Muscle layer of duodenum (tissue), 2 donors: ENCODE measurements around the gene MCOLN1.
"Not testable (repeated sequence)": the region's sequence is repeated elsewhere in the genome, so short reads cannot be mapped to it uniquely, and the experiment has no call there.

Experiments
- H3K27ac ChIP-seq: one replicate; pipeline ENCODE4 v1.7.0; 2013; ENCODE audit warnings: mild to moderate bottlenecking, low read length
- H3K27me3 ChIP-seq: one replicate; pipeline ENCODE4 v1.7.0; 2013; ENCODE audit warnings: low read depth, mild to moderate bottlenecking, control low read depth, low read length
- H3K36me3 ChIP-seq, 2 donors: one replicate each; pipeline ENCODE4 v1.7.0; 2013; ENCODE audit warnings: low read length in 2 of 2, control low read depth in 1 of 2, mild to moderate bottlenecking in 1 of 2; ENCODE audit not compliant: insufficient read depth in 2 of 2, control insufficient read depth in 1 of 2
- H3K4me1 ChIP-seq, 2 donors: one replicate each; pipeline ENCODE4 v1.7.0; 2013; ENCODE audit warnings: low read length in 2 of 2, mild to moderate bottlenecking in 2 of 2, control low read depth in 1 of 2, moderate library complexity in 1 of 2; ENCODE audit not compliant: insufficient read depth in 2 of 2, control insufficient read depth in 1 of 2
- H3K4me3 ChIP-seq, 2 donors: one replicate each; pipeline ENCODE4 v1.7.0; 2013; ENCODE audit warnings: low read length in 2 of 2, low read depth in 1 of 2, mild to moderate bottlenecking in 1 of 2
- H3K9me3 ChIP-seq, 2 donors: one replicate each; pipeline ENCODE4 v1.7.0; 2013; ENCODE audit warnings: low read length in 2 of 2, control low read depth in 1 of 2, mild to moderate bottlenecking in 1 of 2; ENCODE audit not compliant: control insufficient read depth in 1 of 2
- donor health status: healthy.

Gene MCOLN1

GRCh38 chr19:7538990-7539389 is 16.6 kb downstream of the MCOLN1 start:
- not testable (repeated sequence) for H3K4me1 ChIP-seq, H3K27me3 ChIP-seq, H3K27ac ChIP-seq, H3K4me3 ChIP-seq, H3K9me3 ChIP-seq
- H3K36me3 ChIP-seq: peaks cover 20 to 48% of the 10 kb centered on the region in 2 donors

- Histone ChIP-seq H3K27me3 (no peaks in the 10 kb centered on the region), H3K27ac (no peak overlapping the region), H3K4me3 (no peak overlapping the region), H3K4me1 (peaks cover 4 to 9% of the 10 kb centered on the region in 2 donors), H3K9me3 (no peaks in the 10 kb centered on the region), H3K36me3 (peaks cover 20 to 55% of the 10 kb centered on the region in 2 donors)
Measured at GRCh38 chr19:7539827-7540425, 17.5 kb downstream of the MCOLN1 start.

DNA sequence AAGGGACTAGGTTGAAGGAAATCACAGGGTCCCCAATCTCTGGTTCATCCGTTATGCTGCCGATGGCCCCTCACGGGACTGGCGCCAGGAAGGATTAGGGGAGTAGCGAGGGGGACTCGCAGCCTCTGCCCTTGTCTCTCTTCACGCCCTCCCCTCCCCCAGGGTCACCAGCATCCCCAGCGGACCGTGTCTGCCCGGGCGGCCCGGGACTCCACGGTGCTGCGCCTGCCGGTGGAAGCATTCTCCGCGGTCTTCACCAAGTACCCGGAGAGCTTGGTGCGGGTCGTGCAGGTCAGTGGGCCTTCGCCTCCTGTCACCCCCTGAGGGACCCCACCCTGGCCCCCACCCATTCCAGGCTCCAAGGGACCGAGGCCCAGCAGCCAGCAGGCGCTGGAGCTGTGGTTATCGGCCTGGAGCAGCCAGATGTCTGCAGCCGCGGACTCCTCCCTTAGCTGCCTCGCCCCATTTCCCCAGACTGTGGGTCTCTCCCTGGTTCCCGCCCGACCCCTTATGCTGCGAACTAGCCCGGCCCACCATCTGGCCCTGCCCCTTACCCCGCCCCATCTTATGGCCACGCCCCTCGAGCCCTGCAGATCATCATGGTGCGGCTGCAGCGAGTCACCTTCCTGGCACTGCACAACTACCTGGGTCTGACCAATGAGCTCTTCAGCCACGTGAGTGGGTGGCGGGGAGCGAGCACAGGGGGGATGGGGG is 18.5 kb downstream of the MCOLN1 start:
- Histone ChIP-seq H3K27ac (no peak overlapping the region), H3K9me3 (no peaks in the 10 kb centered on the region), H3K4me3 (no peak overlapping the region), H3K36me3 (peaks cover 20 to 58% of the 10 kb centered on the region in 2 donors), H3K27me3 (no peaks in the 10 kb centered on the region), H3K4me1 (peaks cover 4 to 8% of the 10 kb centered on the region in 2 donors)

- Histone ChIP-seq H3K9me3 (no peaks in the 10 kb centered on the region), H3K4me1 (peaks cover 0 to 3% of the 10 kb centered on the region in 2 donors), H3K27me3 (no peaks in the 10 kb centered on the region), H3K27ac (no peak overlapping the region), H3K4me3 (no peak overlapping the region), H3K36me3 (peaks cover 20 to 58% of the 10 kb centered on the region in 2 donors)
Measured at GRCh38 chr19:7541475-7541824, 19.0 kb downstream of the MCOLN1 start.

DNA sequence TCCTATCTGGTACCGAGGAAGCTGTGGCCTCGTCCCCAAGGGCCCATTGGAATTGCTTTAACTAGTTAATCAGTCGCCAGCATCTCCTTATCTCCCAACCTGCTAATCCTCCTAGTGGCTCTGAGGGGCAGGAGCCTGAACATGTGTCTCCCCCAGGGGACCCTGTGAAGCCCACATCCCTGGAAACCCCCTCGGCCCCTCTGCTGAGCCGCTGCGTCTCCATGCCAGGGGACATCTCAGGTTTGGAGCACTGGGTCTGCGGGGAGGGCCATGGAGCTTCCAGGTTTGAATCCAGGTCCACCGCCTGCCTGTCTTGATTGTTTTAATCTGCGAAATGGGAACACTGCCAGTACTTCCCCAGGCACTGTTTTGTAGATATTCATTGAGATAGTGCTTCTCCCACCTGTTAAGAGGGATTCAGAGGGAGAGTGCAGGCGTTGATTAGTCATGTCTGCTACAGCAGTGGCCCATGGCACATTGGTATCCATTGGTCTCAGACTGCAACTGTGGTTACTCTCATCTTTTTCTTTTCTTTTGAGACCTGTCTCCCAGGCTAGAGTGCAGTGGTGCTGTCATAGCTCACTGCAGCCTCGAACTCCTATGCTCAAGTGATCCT is 19.5 kb downstream of the MCOLN1 start:
- no peak overlapping the region for H3K4me3 ChIP-seq
- H3K27me3 ChIP-seq: no peaks in the 10 kb centered on the region
- no peak overlapping the region for H3K27ac ChIP-seq
- H3K4me1 ChIP-seq: no peaks in the 10 kb centered on the region
- peaks cover 20 to 58% of the 10 kb centered on the region in 2 donors for H3K36me3 ChIP-seq
- H3K9me3 ChIP-seq: no peaks in the 10 kb centered on the region

- peaks cover 20 to 58% of the 10 kb centered on the region in 2 donors for H3K36me3 ChIP-seq
Measured at GRCh38 chr19:7542556-7543348, 20.3 kb downstream of the MCOLN1 start.

GRCh38 chr19:7544626-7545025 is 22.2 kb downstream of the MCOLN1 start:
- Histone ChIP-seq H3K4me3 (no peak overlapping the region), H3K27me3 (no peaks in the 10 kb centered on the region), H3K27ac (no peak overlapping the region), H3K36me3 (peaks cover 20 to 52% of the 10 kb centered on the region in 2 donors), H3K9me3 (no peaks in the 10 kb centered on the region), H3K4me1 (no peaks in the 10 kb centered on the region)

More at GRCh38 chr19:7542556-7543348, 20.3 kb downstream of the MCOLN1 start:
- Histone ChIP-seq H3K4me3 (no peak overlapping the region), H3K9me3 (no peaks in the 10 kb centered on the region), H3K4me1 (no peaks in the 10 kb centered on the region), H3K27me3 (no peaks in the 10 kb centered on the region), H3K27ac (peak overlapping the region; percentile 5)

GRCh38 chr19:7545300-7545699 is 22.9 kb downstream of the MCOLN1 start:
- H3K27ac ChIP-seq: no peak overlapping the region
- H3K36me3 ChIP-seq: peaks cover 16 to 53% of the 10 kb centered on the region in 2 donors

DNA sequence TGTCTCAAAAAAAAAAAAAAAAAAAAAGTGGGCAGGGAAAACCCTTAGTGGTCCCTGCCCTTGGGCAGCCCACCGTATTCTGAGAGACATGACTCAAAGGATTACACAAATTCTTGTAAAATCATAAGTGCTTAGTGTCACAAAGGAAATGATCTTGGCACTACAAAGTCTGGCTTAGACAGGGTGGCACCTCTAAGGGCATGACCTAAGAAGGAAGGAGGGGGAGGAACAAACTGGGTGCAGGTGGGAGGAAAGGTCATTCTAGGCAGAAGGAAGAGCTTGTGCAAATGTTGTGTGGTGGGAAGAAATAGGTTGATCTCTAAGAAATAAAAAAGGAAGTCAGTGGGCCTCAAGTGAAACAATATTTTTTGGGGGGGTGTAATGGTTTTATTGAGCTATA is 23.5 kb downstream of the MCOLN1 start:
- no peak overlapping the region for H3K4me3 ChIP-seq
- no peaks in the 10 kb centered on the region for H3K4me1 ChIP-seq
- no peaks in the 10 kb centered on the region for H3K9me3 ChIP-seq
- H3K27ac ChIP-seq: no peak overlapping the region
- no peaks in the 10 kb centered on the region for H3K27me3 ChIP-seq
- H3K36me3 ChIP-seq: peaks cover 14 to 50% of the 10 kb centered on the region in 2 donors

More at GRCh38 chr19:7545300-7545699, 22.9 kb downstream of the MCOLN1 start:
- no peak overlapping the region for H3K4me3 ChIP-seq
- no peaks in the 10 kb centered on the region for H3K9me3 ChIP-seq
- no peaks in the 10 kb centered on the region for H3K4me1 ChIP-seq
- no peaks in the 10 kb centered on the region for H3K27me3 ChIP-seq

DNA sequence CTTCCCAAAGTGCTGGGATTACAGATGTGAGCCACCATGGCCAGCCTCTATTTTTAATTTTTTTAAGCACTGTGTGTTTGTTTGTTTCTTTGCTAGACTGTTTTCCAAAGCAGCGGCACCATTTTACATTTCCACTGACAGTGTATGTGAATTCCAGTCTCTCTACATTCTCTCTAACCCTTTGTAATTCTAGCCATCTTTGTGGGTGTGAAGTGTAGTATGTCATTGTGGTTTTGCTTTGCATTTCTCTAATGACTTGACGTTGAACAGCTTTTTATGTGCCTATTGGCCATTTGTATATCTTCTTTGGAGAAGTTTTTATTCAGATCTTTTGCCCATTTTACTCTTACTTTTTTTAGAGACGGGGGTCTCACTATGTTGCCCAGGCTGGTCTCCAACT is 24.7 kb downstream of the MCOLN1 start:
- H3K27ac ChIP-seq: no peak overlapping the region

More for the DNA sequence above, 24.7 kb downstream of the MCOLN1 start:
- H3K4me1 ChIP-seq: peaks cover 0 to 5% of the 10 kb centered on the region in 2 donors
- no peaks in the 10 kb centered on the region for H3K27me3 ChIP-seq
- H3K36me3 ChIP-seq: peaks cover 8 to 40% of the 10 kb centered on the region in 2 donors
- no peaks in the 10 kb centered on the region for H3K9me3 ChIP-seq
- H3K4me3 ChIP-seq: no peak overlapping the region
